GM10266 (cell line): ENCODE data around the gene ITPRIPL2.

ENCODE experiments used
- DNase-seq: peaks from one replicate; pipeline ENCODE4 v3.0.0; 2012; ENCODE audit errors: extremely low spot score
- CTCF ChIP-seq: IDR thresholded peaks from 2 replicates; pipeline ENCODE4 v1.5.1; 2012; ENCODE audit warnings: mild to moderate bottlenecking, low read depth; ENCODE audit not compliant: control insufficient read depth, insufficient read depth; ENCODE audit errors: missing control alignments

The ITPRIPL2 gene

DNA sequence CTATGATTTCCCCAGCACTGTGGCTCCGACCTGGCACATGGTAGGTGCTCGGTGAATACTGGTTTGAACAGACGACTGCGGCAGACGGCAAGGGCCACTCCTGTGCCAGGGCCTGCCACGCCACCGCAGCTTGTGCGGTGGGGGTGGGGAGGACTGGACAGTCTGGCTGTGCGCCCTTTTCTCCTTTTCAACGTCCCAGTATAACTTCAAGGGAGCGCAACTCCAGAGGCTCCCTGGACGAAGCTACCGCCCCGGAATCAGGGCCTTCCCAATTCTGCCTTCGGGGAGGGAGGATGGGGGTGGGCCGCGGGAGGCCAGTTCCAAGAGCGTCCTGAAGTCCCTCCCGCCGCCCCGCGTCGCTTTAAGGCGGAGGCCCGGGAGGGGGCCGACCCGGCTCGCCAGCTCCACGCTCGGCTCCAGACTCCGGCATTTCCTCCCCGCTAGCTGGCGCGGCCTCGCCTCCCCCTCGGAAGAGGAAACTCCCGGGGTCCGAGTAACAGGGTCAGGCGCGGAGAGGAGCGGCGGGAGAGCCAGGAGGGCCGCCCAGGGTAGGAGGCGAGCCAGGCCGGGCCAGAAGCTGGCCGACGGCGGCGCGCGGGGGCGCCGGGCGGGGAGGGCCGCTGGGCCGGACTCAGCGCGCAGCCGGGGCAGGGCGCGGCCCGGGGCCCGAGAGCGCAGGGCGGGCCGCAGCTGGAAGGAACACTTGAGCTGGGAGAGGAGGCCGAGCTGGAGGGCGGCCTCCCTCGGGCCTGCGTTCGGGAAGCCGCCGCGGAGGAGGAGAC is at the start of gene ITPRIPL2:
TSS of gene ITPRIPL2 (plus strand) at position 388 of the 782 bp plus-strand sequence. CDS start 498 bp downstream, outside the sequence.
- DNase-seq: peak; percentile 73
- no peak for TF ChIP-seq CTCF

GRCh38 chr16:19066988-19067348 is 46.8 kb upstream of the ITPRIPL2 start:
- DNase-seq: no peak
- no peak for TF ChIP-seq CTCF

DNA sequence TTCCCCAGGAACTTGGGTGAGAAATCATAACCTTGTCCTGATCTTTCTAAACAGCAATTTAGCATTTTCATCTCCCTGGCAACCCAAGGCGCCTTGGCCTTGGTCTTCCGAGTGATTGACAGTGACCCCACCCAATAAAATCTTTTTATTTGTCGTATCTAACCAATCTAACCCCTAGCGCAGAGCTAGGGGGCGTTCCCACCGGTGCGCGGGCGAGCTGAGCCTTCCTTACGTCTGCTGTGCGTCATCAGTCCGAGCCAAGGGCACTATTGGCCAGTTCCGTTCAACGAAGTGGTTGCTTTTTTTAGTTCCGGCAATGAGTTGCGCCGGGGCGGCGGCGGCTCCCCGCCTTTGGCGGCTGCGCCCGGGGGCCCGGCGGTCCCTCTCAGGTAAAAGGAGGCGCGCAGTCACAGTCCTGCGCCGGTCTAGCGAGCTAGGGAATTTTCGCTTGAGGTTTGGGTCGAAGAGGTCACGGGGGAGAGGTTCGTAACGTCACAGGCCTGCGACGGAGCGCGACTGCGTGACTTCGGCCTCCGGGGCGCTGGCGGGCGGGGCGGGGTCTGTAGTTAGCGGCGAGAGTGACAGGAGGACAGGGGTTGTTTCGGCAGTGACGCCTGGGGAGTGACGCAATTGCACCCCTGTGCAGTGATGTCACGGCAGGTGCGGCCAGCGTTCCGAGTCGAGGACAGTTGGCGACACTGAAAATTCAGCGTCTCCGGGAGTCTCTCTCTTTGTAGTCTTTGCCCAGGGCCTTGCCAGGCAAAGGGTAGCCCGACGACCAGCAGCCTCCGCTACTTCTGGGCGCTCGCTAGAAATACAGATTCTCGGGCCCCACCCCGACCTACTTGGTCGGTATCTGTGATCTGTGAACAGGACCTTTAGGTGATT is 46.2 kb upstream of the ITPRIPL2 start, which contains the start of gene COQ7:
TSS of gene COQ7 (plus strand) at position 266 of the 888 bp plus-strand sequence. CDS start at position 317, 51 bp downstream.
- no peak for TF ChIP-seq CTCF
- peak; percentile 95 for DNase-seq

DNA sequence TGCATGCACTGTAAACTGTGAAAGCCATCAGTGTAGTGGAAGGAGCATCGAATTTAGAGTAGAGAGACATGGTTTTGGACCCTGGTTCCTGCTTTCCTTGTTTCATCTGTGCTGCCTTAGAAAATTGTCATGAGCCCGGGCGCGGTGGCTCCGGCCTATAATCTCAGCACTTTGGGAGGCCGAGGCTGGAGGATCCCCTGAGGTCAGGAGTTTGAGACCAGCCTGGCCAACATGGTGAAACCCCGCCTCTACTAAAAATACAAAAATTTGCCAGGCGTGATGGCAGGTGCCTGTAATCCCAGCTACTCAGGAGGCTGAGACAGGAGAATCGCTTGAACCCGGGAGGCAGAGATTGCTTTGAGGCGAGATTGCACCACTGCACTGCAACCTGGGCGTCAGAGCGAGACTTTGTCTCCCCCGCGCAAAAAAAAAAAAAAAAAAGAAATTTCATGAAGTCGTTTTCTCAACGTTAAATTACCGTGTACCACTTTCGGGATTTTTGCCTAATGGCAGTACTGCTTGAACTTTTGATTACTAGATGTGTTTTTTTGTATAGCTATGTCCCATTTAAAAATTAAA is 45.4 kb upstream of the ITPRIPL2 start:
- TF ChIP-seq CTCF: no peak
- DNase-seq: no peak

- peak; percentile 73 for TF ChIP-seq CTCF
- peak; percentile 53 for DNase-seq
These were observed 41.7 kb upstream of the ITPRIPL2 start for GRCh38 chr16:19071811-19072777.

DNA sequence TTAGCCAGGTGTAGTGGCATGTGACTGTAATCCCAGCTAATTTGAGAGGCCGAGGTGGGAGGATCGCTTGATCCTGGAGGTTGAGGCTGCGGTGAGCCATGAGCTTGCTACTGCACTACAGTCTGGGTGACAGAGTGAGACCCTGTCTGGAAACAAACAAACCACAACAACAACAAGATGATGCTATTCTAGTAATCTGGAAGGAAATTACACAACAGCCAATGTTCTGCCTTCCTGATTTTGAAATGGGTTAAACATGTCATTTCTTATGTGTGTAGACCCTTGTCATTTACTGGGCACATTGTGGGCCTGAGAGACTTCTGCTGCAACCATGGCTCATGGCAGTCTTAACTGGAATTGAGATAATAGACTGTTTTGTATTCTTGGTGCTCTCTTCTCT is 40.4 kb upstream of the ITPRIPL2 start:
- TF ChIP-seq CTCF: no peak
- DNase-seq: no peak
